OCI-LY3 (cell line): ENCODE results near the gene MYO3A.
"Not testable (repeated sequence)": the region's sequence is repeated elsewhere in the genome, so short reads cannot be mapped to it uniquely, and the experiment has no call there.

ENCODE experiments used
- H2AFZ ChIP-seq: fragments of 200-600, 300-600 bp; shearing (Covaris generic); 2 replicates; pipeline ENCODE4 v1.6.0; 2014; ENCODE audit warnings: antibody characterized with exemption, low read depth, low read length
- H3K27ac ChIP-seq: fragments of 200-600, 300-600 bp; sonication (generic); 2 replicates; pipeline ENCODE4 v1.5.1; 2014; ENCODE audit warnings: mild to moderate bottlenecking, low read length, moderate library complexity, mixed read lengths
- H3K27me3 ChIP-seq: fragments of 200-600, 300-600 bp; sonication (generic); 2 replicates; pipeline ENCODE4 v1.6.1; 2014; ENCODE audit warnings: low read depth, low read length, mixed read lengths
- H3K36me3 ChIP-seq: fragments of 200-600, 300-600 bp; sonication (generic); replicated peaks from 2 replicates; pipeline ENCODE3; 2014; ENCODE audit warnings: low read depth, low read length, mixed read lengths
- H3K4me1 ChIP-seq: fragments of 300-600, 200-600 bp; sonication (generic); 2 replicates; pipeline ENCODE4 v1.6.1; 2014; ENCODE audit warnings: low read length, mixed read lengths
- H3K4me2 ChIP-seq: fragments of 200-600, 300-600 bp; sonication (generic); 2 replicates; pipeline ENCODE4 v1.6.1; 2014; ENCODE audit warnings: low read length, mixed read lengths
- H3K4me3 ChIP-seq: fragments of 300-600, 200-600 bp; sonication (generic); 2 replicates; pipeline ENCODE4 v1.5.1; 2014; ENCODE audit warnings: antibody characterized with exemption, mild to moderate bottlenecking, low read length, moderate library complexity
- H3K79me2 ChIP-seq: fragments of 300-600, 200-600 bp; shearing (Covaris generic); 2 replicates; pipeline ENCODE4 v1.6.1; 2014; ENCODE audit warnings: mild to moderate bottlenecking, low read length, mixed read lengths
- H3K9ac ChIP-seq: fragments of 300-600, 200-600 bp; shearing (Covaris generic); 2 replicates; pipeline ENCODE4 v1.6.0; 2014; ENCODE audit warnings: mild to moderate bottlenecking, low read length, moderate library complexity
- H3K9me3 ChIP-seq: fragments of 200-600, 300-600 bp; shearing (Covaris generic); 2 replicates; pipeline ENCODE4 v1.6.1; 2014; ENCODE audit warnings: low read length, mixed read lengths; ENCODE audit not compliant: insufficient read depth
- H4K20me1 ChIP-seq: fragments of 200-600, 300-600 bp; sonication (generic); 2 replicates; pipeline ENCODE4 v1.6.1; 2016; ENCODE audit warnings: low read length, mixed read lengths; ENCODE audit not compliant: insufficient read depth
- EZH2phosphoT487 ChIP-seq: fragments of 200-600 bp; shearing (Covaris generic); IDR thresholded peaks from 2 replicates; pipeline ENCODE4 v1.6.1; 2018; ENCODE audit warnings: antibody characterized with exemption, mixed run types, low read depth
- TF ChIP-seq, protein P1 (sequence below): fragments of 200-600, 300-600 bp; sonication (generic); IDR thresholded peaks from 2 replicates; pipeline ENCODE4 v1.5.1; 2014; ENCODE audit warnings: antibody characterized with exemption, low read length, low read depth

Gene MYO3A

DNA sequence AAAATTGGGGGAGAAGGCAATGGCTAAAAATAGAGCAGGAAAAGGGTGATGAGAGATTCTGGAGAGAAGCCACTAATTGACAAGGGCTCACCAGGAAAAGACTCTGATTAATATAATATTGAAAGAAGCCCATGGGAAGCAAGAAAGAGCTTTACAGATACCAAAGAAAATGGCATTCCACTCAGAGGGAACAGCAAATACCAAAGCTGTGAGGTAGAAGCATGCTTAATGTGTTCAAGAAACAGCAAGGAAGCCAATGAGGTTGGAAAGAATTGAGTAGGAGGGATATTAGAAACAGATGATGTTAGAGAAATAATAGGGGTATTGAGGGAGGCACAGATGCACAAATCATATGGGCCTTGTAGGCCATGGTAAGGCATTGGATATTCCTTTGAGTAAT is 130.1 kb downstream of the MYO3A start:
- Histone ChIP-seq H3K9ac (no peak overlapping the region), H3K4me1 (no peaks in the 10 kb centered on the region), H3K4me2 (no peak overlapping the region), H3K27ac (no peak overlapping the region), H4K20me1 (no peaks in the 10 kb centered on the region), H3K4me3 (no peak overlapping the region), H3K27me3 (no peaks in the 10 kb centered on the region), H2AFZ (no peak overlapping the region), H3K79me2 (no peaks in the 10 kb centered on the region), H3K36me3 (no peaks in the 10 kb centered on the region), H3K9me3 (no peaks in the 10 kb centered on the region)
- TF ChIP-seq, protein P1, sequence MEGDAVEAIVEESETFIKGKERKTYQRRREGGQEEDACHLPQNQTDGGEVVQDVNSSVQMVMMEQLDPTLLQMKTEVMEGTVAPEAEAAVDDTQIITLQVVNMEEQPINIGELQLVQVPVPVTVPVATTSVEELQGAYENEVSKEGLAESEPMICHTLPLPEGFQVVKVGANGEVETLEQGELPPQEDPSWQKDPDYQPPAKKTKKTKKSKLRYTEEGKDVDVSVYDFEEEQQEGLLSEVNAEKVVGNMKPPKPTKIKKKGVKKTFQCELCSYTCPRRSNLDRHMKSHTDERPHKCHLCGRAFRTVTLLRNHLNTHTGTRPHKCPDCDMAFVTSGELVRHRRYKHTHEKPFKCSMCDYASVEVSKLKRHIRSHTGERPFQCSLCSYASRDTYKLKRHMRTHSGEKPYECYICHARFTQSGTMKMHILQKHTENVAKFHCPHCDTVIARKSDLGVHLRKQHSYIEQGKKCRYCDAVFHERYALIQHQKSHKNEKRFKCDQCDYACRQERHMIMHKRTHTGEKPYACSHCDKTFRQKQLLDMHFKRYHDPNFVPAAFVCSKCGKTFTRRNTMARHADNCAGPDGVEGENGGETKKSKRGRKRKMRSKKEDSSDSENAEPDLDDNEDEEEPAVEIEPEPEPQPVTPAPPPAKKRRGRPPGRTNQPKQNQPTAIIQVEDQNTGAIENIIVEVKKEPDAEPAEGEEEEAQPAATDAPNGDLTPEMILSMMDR: no peak
- TF ChIP-seq EZH2phosphoT487: no peak

DNA sequence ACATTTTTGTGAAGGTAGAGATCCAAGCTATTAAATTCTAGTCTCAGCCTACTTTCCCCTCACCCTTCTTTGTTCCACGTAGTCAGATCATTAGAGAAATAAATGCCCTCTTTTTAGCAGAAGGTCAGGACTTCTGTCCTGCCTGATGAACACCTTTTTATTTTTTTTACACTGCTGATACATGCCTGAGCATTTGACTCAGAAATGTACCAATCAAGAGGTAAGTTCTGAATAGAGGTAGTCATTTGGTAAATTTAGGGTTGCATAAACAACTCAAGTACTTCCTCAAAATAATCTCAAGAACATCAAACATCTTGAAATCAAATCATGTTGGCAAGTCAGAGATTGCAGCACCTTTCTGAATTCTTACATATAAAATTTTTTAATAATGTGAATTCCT is 133.7 kb downstream of the MYO3A start:
- Histone ChIP-seq H3K79me2 (no peaks in the 10 kb centered on the region), H2AFZ (no peak overlapping the region), H3K4me2 (no peak overlapping the region), H3K36me3 (no peaks in the 10 kb centered on the region), H3K4me1 (no peaks in the 10 kb centered on the region), H3K4me3 (no peak overlapping the region), H4K20me1 (no peaks in the 10 kb centered on the region), H3K27ac (no peak overlapping the region), H3K27me3 (no peaks in the 10 kb centered on the region), H3K9ac (no peak overlapping the region), H3K9me3 (no peaks in the 10 kb centered on the region)
- TF ChIP-seq EZH2phosphoT487: no peak
- TF ChIP-seq, protein P1: no peak

DNA sequence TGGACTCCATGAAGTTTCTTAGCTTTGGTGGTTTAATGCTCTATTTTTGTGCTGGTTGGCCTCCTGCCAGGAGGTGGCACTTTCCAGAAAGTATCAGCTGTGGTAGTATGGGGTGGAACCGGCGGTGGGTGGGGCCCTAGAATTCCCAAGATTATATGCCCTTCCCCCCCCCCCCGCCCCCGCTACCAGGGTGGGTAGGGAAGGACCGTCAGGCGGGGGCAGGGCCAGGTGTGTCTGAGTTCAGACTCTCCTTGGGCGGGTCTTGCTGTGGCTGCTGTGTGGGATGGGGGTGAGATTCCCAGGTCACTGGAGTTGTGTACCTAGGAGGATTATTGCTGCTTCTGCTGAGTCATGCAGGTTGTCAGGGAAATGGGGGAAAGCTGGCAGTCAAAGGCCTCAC is 146.9 kb downstream of the MYO3A start:
- not testable (repeated sequence) for H3K27ac ChIP-seq, H3K79me2 ChIP-seq, H3K4me3 ChIP-seq, H3K36me3 ChIP-seq, H4K20me1 ChIP-seq, H3K27me3 ChIP-seq, H3K4me1 ChIP-seq, H3K4me2 ChIP-seq, H3K9me3 ChIP-seq, H2AFZ ChIP-seq, H3K9ac ChIP-seq

DNA sequence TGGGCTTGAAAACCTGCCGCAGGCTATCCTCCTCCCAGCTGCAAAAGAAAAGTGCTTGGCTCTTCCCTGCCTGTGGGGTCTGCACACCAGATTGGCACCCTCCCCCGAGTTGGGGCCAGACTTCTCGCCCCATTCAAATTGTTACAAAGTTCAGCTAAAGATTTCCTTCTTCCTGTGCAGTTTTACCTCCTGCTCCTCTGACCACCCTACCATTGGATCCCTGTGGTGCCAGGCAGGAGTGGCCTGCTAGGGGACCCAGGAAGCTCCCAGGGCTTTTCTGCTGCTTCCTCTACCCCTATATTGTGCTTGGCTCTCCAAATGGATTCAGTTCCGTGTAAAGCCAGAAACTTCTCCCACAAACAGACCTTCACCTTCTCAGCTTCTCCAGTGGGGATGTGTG is 147.4 kb downstream of the MYO3A start:
- H3K27ac ChIP-seq: no peak overlapping the region
- no peaks in the 10 kb centered on the region for H3K9me3 ChIP-seq
- no peaks in the 10 kb centered on the region for H3K27me3 ChIP-seq
- H3K4me2 ChIP-seq: no peak overlapping the region
- H3K9ac ChIP-seq: no peak overlapping the region
- no peaks in the 10 kb centered on the region for H3K36me3 ChIP-seq
- no peaks in the 10 kb centered on the region for H3K79me2 ChIP-seq
- H3K4me3 ChIP-seq: no peak overlapping the region
- TF ChIP-seq, protein P1: no peak
- no peak for TF ChIP-seq EZH2phosphoT487
- no peak overlapping the region for H2AFZ ChIP-seq
- no peaks in the 10 kb centered on the region for H4K20me1 ChIP-seq
- H3K4me1 ChIP-seq: no peaks in the 10 kb centered on the region

DNA sequence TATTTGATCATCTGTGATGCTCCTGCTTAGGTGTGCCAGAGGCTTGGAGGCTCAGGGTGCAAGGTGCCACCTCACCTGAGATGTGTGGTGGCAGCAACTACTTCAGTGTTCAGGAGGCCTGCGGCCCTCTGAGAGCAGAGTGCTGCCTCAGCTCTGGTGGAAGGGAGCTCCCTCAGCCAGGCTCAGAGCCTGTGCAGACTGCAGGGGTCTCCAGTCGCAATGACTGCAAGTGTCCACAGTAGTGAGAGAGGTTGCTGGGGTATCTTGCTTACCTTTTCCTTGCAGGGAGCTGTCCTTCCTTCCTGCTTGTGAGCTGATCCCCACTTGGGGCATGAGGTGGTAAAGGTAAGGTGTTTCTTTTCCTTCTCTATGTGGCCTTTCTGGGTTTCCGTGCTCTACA is 151.5 kb downstream of the MYO3A start:
- no peaks in the 10 kb centered on the region for H3K79me2 ChIP-seq
- no peak overlapping the region for H3K4me3 ChIP-seq
- no peaks in the 10 kb centered on the region for H3K4me1 ChIP-seq
- H3K36me3 ChIP-seq: no peaks in the 10 kb centered on the region
- TF ChIP-seq, protein P1: no peak
- no peak for TF ChIP-seq EZH2phosphoT487
- no peak overlapping the region for H3K4me2 ChIP-seq
- no peaks in the 10 kb centered on the region for H3K27me3 ChIP-seq
- no peak overlapping the region for H2AFZ ChIP-seq
- H3K27ac ChIP-seq: no peak overlapping the region
- H4K20me1 ChIP-seq: no peaks in the 10 kb centered on the region
- no peaks in the 10 kb centered on the region for H3K9me3 ChIP-seq
- no peak overlapping the region for H3K9ac ChIP-seq
